ENCODE measurements around the gene PTK6. TPM values are rescaled to one million over a fixed set of nuclear protein-coding genes. Genes with fewer than 3 reads are reported as not detected.

The PTK6 gene
- total and polyA plus RNA-seq, 3 donors from 2014 or later, result 0.26 to 0.37 TPM; not detected in 1

- no peaks in the 10 kb centered on the region for H3K9me3 ChIP-seq
- H3K36me3 ChIP-seq (ENCODE audit: low read depth, missing control alignments), result no peaks in the 10 kb centered on the region
- intact Hi-C loops (cut with DNase I; ENCODE audit: low total_unique reads), result no loop called here
- no peak for DNase-seq
- WGBS, 2 donors, result 32 to 36% methylated on average over 11 of the region's 11 CpGs
- no peak overlapping the region for H3K27ac ChIP-seq
- no peak overlapping the region for H3K4me3 ChIP-seq
- no peaks in the 10 kb centered on the region for H3K4me1 ChIP-seq
- TF ChIP-seq POLR2A (IDR thresholded peaks at IDR 0.05) (no peak), CTCF (IDR thresholded peaks at IDR 0.05) (no peak)
- H3K27me3 ChIP-seq, result no peaks in the 10 kb centered on the region
Measured at GRCh38 chr20:63548542-63548941, 11.4 kb upstream of the PTK6 start.

GRCh38 chr20:63547725-63548480, 10.7 kb upstream of the PTK6 start, which contains the start of gene SRMS:
Gene SRMS (minus strand): TSS chr20:63547749. CDS start chr20:63547463, 286 bp downstream.
- H3K9me3 ChIP-seq, result no peaks in the 10 kb centered on the region
- intact Hi-C loops (cut with DNase I; ENCODE audit: low total_unique reads), result no loop called here
- no peak within 1 kb of the TSS for H3K4me3 ChIP-seq
- H3K27me3 ChIP-seq, result no peaks in the 10 kb centered on the region
- no peaks in the 10 kb centered on the region for H3K4me1 ChIP-seq
- TF ChIP-seq CTCF (IDR thresholded peaks at IDR 0.05) (no peak), POLR2A (IDR thresholded peaks at IDR 0.05) (no peak)
- no peak within 1 kb of the TSS for H3K27ac ChIP-seq
- WGBS, 2 donors, result 36 to 66% methylated on average over 5 to 34 of the region's 35 CpGs
- no peak for DNase-seq
- H3K36me3 ChIP-seq (ENCODE audit: low read depth, missing control alignments), result no peaks in the 10 kb centered on the region

GRCh38 chr20:63546956-63547724, 10.0 kb upstream of the PTK6 start:
- intact Hi-C loops (cut with DNase I; ENCODE audit: low total_unique reads), result no loop called here
- H3K36me3 ChIP-seq (ENCODE audit: low read depth, missing control alignments), result no peaks in the 10 kb centered on the region
- WGBS, 2 donors, result 76 to 83% methylated on average over 13 to 51 of the region's 58 CpGs
- no peak overlapping the region for H3K4me3 ChIP-seq
- H3K27ac ChIP-seq, result no peak overlapping the region
- H3K27me3 ChIP-seq, result no peaks in the 10 kb centered on the region
- no peaks in the 10 kb centered on the region for H3K9me3 ChIP-seq
- no peaks in the 10 kb centered on the region for H3K4me1 ChIP-seq
- TF ChIP-seq CTCF (IDR thresholded peaks at IDR 0.05) (no peak), POLR2A (IDR thresholded peaks at IDR 0.05) (no peak)
- DNase-seq, result no peak

- H3K27ac ChIP-seq, result no peak overlapping the region
- WGBS, 2 donors, result 83 to 93% methylated on average over 3 to 20 of the region's 20 CpGs
- H3K4me3 ChIP-seq, result no peak overlapping the region
- H3K36me3 ChIP-seq (ENCODE audit: low read depth, missing control alignments), result no peaks in the 10 kb centered on the region
- no peak for TF ChIP-seq CTCF (IDR thresholded peaks at IDR 0.05)
- H3K27me3 ChIP-seq, result no peaks in the 10 kb centered on the region
- no peak for DNase-seq
- intact Hi-C loops (cut with DNase I; ENCODE audit: low total_unique reads), result no loop called here
- H3K9me3 ChIP-seq, result no peaks in the 10 kb centered on the region
- H3K4me1 ChIP-seq, result no peaks in the 10 kb centered on the region
Measured at GRCh38 chr20:63546256-63546955, 9.2 kb upstream of the PTK6 start.

Data from testis (tissue), 3 donors.